Occipital lobe (tissue), 2 donors: ENCODE data around the gene FAM114A2. TPM values are rescaled to one million over a fixed set of nuclear protein-coding genes. Genes with fewer than 3 reads are reported as not detected.
"Not testable (repeated sequence)": the region's sequence is repeated elsewhere in the genome, so short reads cannot be mapped to it uniquely, and the experiment has no call there.

ENCODE experiments used
- DNase-seq: peaks from one replicate; lab custom pipeline; 2025; lab: John Stamatoyannopoulos, UW
- total RNA-seq: library from RNA; depleted of rRNA; stranded (reverse); fragments of >200 nt; gene quantifications from one replicate; pipeline ENCODE4 v1.2.3, GENCODE V29; 2014

Gene FAM114A2
- 26.2 TPM for total RNA-seq

DNA sequence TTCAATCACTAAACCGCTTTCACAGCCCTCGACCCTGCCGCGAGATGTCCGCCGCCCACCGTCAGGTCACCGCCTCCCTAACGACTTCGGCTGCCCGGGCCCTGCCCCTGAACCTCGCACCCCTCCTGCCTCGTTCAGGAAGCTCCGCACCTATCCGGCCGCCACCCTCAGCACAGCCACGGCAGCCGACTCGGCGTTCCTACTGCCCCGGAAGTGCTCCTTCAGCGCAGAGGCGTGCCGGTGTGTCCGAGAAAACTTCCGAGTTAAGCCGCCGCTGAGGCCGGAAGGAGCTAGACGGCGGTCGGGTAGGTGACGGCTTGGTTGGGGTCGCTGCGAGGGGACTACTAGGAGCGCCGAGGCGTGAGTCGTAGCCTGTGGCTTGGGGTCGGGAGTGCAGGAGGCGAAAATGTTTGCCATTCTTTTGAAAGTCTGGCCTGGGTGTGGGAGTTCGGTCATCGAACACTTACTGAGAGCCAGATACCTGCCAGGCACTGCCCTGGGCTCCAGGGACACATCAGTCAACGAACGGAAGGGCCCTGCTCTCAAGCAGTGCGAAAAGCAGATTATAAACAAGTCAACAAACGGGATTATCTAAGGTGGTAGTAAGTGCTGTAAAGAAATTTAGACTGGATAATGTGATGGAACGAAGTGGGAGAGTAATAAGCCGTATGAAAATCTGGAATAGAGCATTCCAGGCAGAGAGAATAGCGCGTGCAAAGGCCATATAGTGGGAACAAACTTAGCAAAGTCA lies at the start of gene FAM114A2, which contains the start of gene MFAP3:
Gene FAM114A2 (minus strand): TSS at position 204 of the 751 bp plus-strand sequence. CDS start 3,957 bp downstream, outside the sequence.
Gene MFAP3 (plus strand): TSS at position 261 of the 751 bp plus-strand sequence. CDS start 10,756 bp downstream, outside the sequence.
- peak; percentile 82 for DNase-seq

- no peak for DNase-seq
These were observed 48.5 kb upstream of the FAM114A2 start for GRCh38 chr5:154087260-154087659.

DNA sequence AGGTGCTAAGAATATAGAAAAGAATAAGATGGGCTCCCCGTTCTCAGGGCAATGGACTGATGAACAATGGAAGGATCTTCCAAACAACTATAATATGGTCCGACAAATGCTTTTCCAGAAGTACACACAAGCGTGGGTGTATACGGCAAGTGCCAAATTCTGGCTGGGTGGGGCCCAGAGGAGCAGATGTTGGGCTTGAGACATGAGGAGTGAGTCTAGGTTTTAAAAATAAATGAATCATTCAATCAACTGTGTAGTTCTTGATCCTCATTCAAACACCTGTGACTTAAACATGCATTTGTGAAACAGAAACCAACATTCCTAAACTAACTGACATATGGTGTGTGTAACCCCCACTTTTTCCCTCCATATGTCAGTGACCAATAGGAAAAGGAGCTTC lies 47.9 kb upstream of the FAM114A2 start:
- no peak for DNase-seq

DNA sequence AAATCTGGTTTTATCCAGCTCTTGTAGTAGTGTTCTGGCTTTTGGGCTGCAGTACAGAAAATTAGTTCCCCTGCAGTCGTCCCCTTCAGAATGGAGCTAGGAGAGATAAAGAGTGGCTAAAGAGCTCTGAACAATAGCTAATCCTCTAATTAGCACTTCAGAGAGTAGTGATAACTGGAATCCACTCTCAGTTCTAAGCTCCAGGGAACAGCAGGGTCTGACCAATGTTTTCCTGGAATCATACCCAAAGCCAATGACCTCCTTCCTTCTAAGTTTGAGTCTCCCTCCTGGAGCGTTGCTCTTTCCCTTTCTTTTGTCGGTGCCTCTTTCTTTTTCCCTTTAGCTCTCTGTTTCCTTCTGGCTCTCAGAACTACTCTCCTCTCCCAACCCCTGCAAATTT lies 47.4 kb upstream of the FAM114A2 start:
- DNase-seq, result no peak

DNA sequence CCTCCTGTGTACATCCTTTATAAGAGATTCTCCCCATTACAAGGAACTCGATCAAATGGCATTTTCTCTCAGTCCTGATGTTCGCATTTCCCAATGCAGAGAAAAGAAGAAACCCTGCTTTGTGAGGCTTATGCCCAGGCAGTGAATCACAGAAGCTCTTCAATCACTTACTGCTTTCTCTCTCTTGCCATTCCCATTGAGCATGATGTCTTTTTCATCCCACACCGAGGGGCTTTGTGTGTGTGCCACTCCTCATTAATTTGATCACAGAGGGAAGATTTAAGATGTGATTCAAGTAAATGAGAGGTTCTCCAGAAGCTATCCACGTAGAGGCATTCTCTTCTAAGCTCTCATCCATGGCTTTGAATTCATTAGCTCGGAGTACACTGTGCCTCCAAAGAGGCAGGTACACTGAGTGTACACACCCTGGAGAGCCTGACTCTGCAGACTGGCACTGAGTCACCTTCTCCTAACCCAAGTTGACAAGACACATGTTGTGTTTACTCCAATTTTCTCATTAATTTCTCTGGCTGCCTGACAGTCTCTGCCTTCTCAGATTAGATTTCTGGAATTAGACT lies 45.4 kb upstream of the FAM114A2 start:
- no peak for DNase-seq

DNA sequence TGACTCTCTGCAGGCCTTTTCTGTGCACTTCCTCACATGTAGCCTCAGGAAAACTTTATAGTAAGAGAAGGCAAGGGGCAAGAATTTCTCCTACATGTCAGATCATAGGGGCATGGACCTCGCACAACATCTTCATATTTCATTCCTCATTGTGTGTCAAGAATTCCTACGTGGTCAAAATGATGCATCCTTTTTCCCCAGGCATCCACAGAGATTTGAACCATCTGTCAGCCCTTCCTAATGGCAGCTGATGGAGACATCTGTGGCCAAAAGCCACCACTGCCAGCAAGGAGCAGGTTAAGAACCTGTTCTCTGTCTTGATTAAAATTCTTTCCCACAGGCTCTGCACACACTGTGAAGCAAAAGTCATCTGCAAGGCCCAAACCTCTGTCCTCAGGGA lies 42.5 kb upstream of the FAM114A2 start:
- DNase-seq, result no peak

DNA sequence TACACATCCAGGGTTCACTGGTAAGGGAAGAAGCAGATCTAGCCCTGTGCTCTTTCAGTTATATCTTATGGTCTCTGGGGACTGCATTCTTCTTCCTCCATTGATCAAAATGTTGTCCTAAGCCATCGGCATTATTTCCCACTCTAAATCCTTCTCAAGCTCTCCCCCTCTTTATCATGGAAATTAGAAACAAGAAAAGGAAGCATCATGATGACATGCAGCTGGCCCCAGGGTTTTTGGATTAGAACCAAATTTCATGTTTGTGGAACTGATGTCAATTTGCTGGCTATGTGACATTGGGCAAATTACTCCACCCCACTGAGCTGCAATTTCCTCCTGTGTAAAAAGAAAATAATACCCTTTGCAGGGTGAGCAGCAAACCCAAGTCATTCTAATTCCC lies 39.6 kb upstream of the FAM114A2 start:
- DNase-seq, result no peak

GRCh38 chr5:154077696-154078095 lies 39.0 kb upstream of the FAM114A2 start:
- no peak for DNase-seq

DNA sequence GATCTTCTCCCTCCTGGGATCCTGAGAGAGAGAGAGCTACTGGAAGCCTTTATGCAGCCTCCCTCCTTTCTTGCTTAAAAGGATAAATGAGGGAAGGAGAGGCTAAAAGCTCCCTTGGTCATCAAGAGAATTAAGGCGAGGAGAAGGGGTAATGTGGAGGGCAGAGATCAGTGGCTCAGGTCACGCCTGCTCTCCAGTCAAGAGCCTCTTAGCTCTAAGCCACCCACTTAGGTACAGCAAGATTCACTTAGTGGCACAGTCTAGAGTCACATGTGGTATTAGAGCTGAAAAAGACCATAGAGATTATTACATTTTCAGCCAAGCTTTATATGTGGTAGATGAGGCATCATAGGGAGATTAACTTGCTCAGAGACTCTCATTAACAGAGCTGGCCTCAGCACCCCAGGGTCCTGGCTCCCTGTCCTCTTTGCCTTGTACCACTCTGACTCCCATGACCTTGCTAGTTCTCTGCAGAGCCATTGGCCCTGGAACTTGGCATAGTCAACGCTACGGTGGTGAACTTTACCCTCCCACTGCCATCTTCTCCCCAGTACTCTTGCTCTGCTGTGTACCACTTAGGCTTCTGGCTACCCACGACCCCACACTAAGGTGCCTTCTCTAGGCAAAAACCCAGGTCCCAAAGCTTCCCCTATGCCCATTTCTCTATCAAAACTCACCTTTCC lies 37.7 kb upstream of the FAM114A2 start:
- no peak for DNase-seq

DNA sequence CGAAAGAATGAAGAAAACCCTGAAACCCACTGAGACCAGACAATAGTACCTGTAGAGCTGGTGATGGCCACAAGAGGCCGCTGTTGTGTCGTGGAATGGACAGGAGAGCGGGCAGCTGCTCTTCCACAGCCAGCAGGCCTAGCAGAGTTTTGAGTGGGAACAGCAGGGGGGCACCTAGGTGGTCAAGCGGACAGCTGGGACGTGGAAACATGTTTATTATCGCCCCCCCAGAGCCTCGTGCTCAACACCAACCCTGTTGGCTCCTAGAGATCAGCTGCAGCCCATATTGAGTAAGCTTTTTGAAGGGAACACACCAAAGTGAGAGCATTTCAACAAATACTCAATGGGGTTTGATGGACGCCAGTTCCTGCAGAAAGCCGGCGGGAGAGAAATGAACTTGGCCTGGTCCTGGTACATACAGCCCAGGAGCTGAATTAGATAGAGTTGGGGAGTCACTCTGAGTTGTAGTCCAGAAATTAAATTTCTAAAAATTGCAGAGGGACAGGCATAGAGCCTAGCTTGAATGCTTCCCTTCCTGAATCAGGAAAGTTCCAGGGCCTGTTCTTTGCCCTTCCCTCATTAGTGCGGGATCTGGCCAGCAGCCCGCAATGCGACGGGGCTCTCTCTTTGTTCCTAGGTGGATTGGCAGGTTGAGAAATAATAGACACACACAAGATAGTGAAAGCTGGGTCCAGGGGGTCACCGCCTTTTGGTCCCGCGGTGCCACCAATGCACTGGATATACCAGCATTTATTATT lies 33.9 kb upstream of the FAM114A2 start:
- peak; percentile 53 for DNase-seq

DNA sequence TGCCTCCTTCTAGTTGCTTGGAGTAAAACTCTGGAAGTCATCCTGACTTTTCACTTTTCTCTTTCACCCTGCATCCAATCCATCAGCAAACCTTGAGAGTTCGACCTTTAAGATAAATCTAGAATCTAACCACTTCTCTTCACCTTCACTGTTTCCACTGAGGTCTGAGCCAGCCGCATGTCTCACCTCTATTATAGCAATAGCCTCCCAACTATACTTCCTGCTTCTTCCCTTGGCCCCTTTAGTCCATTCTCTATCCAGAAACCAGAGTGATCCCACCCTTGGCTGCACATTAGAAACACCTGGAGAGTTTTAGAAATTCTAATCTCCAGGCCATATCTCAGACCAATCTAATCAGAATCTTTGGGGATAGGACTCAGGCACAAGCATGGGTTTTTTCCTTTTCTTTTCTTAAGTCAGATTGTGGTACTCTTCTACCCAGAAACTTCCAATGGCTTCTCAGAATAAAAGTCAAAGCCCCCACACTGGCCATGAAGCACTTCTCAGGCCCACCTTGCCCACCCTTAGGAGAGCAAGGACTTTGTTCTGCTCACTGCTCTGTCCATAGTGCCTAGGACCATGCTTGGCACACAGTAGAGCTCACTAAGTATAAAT lies 33.2 kb upstream of the FAM114A2 start:
- no peak for DNase-seq

DNA sequence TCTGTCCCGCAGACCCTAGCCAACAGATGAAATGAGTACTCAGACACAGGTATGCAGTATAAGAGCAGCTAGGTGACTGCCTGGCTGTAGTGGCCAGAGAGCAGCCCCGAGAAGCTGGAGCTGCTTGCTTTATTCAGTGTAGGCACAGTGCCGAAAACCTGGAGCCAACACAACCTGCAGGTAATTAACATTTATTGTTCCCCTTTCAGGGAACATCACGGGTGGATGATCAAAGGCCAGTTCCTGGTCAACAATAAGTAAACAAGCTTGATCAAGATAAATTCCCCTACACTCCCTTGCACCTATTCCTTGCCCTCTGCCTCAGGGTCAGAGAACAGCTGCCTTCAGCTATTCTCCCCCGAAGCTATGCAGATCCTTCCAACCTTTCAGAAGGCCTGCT lies 31.1 kb upstream of the FAM114A2 start:
- DNase-seq, result not testable (repeated sequence)

- no peak for DNase-seq
These were observed 27.3 kb upstream of the FAM114A2 start for GRCh38 chr5:154065971-154066370.

DNA sequence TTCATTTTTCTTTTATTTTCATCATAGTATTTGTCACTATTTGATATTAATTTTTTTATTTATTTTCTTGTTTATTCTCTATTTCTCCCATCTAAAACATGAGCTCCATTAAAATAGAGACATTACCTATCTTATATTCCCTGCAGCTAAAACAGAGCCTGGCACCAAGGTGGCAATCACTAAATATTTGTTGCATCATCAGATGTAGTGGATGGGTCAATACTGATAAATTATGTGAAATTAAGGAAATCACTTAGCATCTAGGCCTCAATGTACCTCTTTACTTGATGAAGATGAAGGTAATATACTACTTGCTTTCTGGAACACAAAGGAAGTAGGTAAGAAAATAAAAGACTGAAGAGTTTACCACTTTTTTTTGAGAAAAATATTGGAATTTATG lies 24.7 kb upstream of the FAM114A2 start:
- DNase-seq, result no peak

GRCh38 chr5:154060606-154061005 lies 21.9 kb upstream of the FAM114A2 start:
- no peak for DNase-seq

DNA sequence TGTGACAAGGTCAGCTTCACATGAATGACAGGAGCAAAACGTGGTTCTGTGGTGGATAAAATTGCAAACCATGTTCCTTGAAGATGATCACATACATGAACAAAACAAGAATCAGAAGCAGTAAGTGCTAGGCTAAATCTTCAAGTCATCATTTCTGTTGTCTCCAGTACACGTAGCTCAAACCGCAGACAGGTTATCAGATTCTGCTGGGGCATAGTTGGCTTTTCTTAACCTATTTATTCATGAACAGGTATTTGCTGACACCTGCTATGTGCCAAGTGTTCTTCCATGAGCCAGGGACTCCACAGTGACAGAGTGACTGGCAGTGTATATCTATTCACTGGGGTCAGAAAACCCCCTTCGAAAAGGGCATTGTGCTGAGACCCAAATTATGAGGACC lies 20.9 kb upstream of the FAM114A2 start:
- DNase-seq, result no peak

- no peak for DNase-seq
These were observed 20.3 kb upstream of the FAM114A2 start for GRCh38 chr5:154059039-154059430.

- DNase-seq, result no peak
These were observed 19.6 kb upstream of the FAM114A2 start for GRCh38 chr5:154058055-154059038.

GRCh38 chr5:154055201-154055600 lies 16.5 kb upstream of the FAM114A2 start:
- DNase-seq, result no peak

DNA sequence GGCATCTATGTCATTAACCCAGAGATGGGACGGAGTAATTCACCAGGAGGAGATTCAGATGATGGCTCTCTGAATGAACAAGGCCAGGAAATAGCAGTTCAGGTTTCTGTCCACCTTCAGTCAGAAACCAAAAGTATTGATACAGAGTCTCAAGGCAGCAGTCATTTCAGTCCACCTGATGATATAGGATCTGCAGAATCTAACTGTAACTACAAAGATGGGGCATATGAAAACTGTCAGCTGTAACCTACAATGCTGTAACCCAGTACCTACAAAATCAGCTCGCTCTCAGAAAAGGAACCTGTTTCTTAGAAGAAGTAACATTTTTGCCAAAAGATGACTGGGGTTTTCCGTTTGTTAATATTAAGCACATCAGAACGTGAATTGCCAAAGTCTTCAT lies 14.8 kb upstream of the FAM114A2 start:
- DNase-seq, result no peak
